DMS53 treated with DMSO at 0.1 percent for 48 hours (cell line): ENCODE measurements around the gene SARNP.
A peak's percentile ranks its signal among the peaks of the same experiment; 100 is the strongest.

ENCODE experiments used
- DNase-seq: peaks from one replicate; lab custom pipeline; 2025; ENCODE audit not compliant: unreplicated experiment; lab: John Stamatoyannopoulos, UW

Gene SARNP

GRCh38 chr12:55743406-55744339, 73.9 kb downstream of the SARNP start:
- peak; percentile 23 for DNase-seq

- DNase-seq = peak; percentile 67
These were observed 74.7 kb downstream of the SARNP start, which contains the start of gene GDF11 for GRCh38 chr12:55742719-55743405. Gene GDF11, plus strand, starts transcription at chr12:55743122. Its CDS starts 195 bp downstream, at chr12:55743317.

- DNase-seq = no peak
These were observed 75.4 kb downstream of the SARNP start for GRCh38 chr12:55741931-55742680.

- DNase-seq = no peak
These were observed 78.5 kb downstream of the SARNP start for GRCh38 chr12:55739025-55739378.

GRCh38 chr12:55738123-55739024, 79.2 kb downstream of the SARNP start:
- DNase-seq = peak; percentile 79

- DNase-seq = no peak
These were observed 79.9 kb downstream of the SARNP start for GRCh38 chr12:55737581-55738122.

GRCh38 chr12:55736780-55737580, 80.5 kb downstream of the SARNP start:
- DNase-seq = peak; percentile 90

- DNase-seq = no peak
These were observed 81.4 kb downstream of the SARNP start for GRCh38 chr12:55736076-55736475.

- DNase-seq = no peak
These were observed 82.9 kb downstream of the SARNP start for GRCh38 chr12:55734595-55734994.

GRCh38 chr12:55733858-55734257, 83.7 kb downstream of the SARNP start:
- no peak for DNase-seq

GRCh38 chr12:55733021-55733555, 84.4 kb downstream of the SARNP start:
- no peak for DNase-seq

GRCh38 chr12:55732288-55732687, 85.2 kb downstream of the SARNP start:
- no peak for DNase-seq

GRCh38 chr12:55729819-55730818, 87.4 kb downstream of the SARNP start:
- DNase-seq = no peak

GRCh38 chr12:55728939-55729818, 88.3 kb downstream of the SARNP start, which contains the start of gene CD63:
Gene CD63, minus strand, starts transcription at chr12:55729009. Its CDS starts 668 bp downstream, at chr12:55728341.
- peak; percentile 73 for DNase-seq

GRCh38 chr12:55728186-55728938, 89.2 kb downstream of the SARNP start:
- DNase-seq = no peak

- peak; percentile 24 for DNase-seq
These were observed 89.8 kb downstream of the SARNP start for GRCh38 chr12:55727643-55728185.
